Measurements from ENCODE around the gene HPDL.

DNA sequence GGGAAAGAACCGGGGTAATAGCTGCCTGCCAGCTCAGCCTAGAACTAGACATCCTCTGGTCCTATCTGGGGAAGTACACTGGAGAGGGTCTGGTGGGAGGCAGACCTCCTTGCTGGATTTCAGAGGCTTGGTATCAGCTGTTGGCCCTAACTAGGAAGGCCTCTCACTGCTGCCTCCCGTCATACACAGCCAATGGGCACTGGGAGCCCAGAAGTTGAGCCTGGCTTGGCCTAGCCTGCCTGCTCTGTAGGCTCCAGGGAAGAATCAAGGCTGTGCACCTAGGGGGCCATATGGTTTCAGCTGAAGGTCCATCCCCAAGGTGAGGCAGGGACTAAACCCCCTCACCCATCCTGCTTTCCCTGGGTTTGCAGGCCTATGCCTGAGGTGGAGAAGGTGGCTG lies 17.8 kb downstream of the HPDL start:
- TF ChIP-seq, protein P1, sequence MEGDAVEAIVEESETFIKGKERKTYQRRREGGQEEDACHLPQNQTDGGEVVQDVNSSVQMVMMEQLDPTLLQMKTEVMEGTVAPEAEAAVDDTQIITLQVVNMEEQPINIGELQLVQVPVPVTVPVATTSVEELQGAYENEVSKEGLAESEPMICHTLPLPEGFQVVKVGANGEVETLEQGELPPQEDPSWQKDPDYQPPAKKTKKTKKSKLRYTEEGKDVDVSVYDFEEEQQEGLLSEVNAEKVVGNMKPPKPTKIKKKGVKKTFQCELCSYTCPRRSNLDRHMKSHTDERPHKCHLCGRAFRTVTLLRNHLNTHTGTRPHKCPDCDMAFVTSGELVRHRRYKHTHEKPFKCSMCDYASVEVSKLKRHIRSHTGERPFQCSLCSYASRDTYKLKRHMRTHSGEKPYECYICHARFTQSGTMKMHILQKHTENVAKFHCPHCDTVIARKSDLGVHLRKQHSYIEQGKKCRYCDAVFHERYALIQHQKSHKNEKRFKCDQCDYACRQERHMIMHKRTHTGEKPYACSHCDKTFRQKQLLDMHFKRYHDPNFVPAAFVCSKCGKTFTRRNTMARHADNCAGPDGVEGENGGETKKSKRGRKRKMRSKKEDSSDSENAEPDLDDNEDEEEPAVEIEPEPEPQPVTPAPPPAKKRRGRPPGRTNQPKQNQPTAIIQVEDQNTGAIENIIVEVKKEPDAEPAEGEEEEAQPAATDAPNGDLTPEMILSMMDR (IDR thresholded peaks at IDR 0.05; ENCODE audit: low read depth, low read length): no peak
- no peak for TF ChIP-seq POLR2A (IDR thresholded peaks at IDR 0.05; ENCODE audit: extremely low read depth, insufficient read length)

Data from NB4 (cell line).